ENCODE measurements around the gene LRRC7. TPM values are rescaled to one million over a fixed set of nuclear protein-coding genes. Genes with fewer than 3 reads are reported as not detected.

Gene LRRC7
- total RNA-seq, 4 donors from 2014 or later = under 0.01 TPM; not detected in 3

GRCh38 chr1:69585666-69586065, 17.9 kb downstream of the LRRC7 start:
- no peaks in the 10 kb centered on the region for H3K9me3 ChIP-seq
- intact Hi-C loops (cut with DNase I) = no loop called here
- no peaks in the 10 kb centered on the region for H3K36me3 ChIP-seq
- H3K4me1 ChIP-seq = no peaks in the 10 kb centered on the region
- 33 to 53% methylated on average over 2 of the region's 2 CpGs for WGBS, 2 donors
- H3K27me3 ChIP-seq = no peaks in the 10 kb centered on the region
- H3K4me3 ChIP-seq = no peak overlapping the region
- no peak for TF ChIP-seq CTCF (IDR thresholded peaks at IDR 0.05)
- no peak for TF ChIP-seq POLR2A (IDR thresholded peaks at IDR 0.05)
- H3K27ac ChIP-seq = no peak overlapping the region
- no peak for DNase-seq

- Histone ChIP-seq H3K4me3 (no peak overlapping the region), H3K4me1 (no peaks in the 10 kb centered on the region), H3K27me3 (no peaks in the 10 kb centered on the region), H3K36me3 (no peaks in the 10 kb centered on the region), H3K27ac (no peak overlapping the region), H3K9me3 (no peaks in the 10 kb centered on the region)
- 67 to 88% methylated on average over 5 of the region's 5 CpGs for WGBS, 2 donors
- TF ChIP-seq CTCF (IDR thresholded peaks at IDR 0.05) (no peak), POLR2A (IDR thresholded peaks at IDR 0.05) (no peak)
- intact Hi-C loops (cut with DNase I) = no loop called here
- DNase-seq = no peak
These were observed 19.7 kb downstream of the LRRC7 start for GRCh38 chr1:69587391-69587790.

DNA sequence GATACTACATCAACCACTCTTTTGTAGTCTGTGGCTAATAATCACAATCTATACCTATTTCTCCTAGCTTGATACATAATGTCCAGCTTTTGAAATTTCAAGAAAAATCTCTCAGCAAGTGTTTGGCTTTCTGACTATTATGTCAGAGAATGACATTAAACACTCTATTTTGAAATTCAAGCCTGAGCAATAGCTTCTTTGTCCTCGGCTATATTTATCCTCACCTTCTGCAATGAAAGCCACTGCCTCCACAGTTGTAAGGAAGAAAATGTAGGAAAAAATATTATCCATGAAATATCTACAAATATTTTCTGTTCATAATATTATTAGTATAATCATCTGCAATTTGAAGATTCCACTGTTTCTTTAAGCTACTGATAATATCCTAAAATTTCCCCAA, 22.1 kb downstream of the LRRC7 start:
- Histone ChIP-seq H3K9me3 (no peaks in the 10 kb centered on the region), H3K4me1 (no peaks in the 10 kb centered on the region), H3K4me3 (no peak overlapping the region), H3K27me3 (no peaks in the 10 kb centered on the region), H3K27ac (no peak overlapping the region), H3K36me3 (no peaks in the 10 kb centered on the region)
- intact Hi-C loops (cut with DNase I) = no loop called here
- WGBS, 2 donors = 84 to 88% methylated on average over 1 of the region's 1 CpG
- DNase-seq = no peak
- TF ChIP-seq CTCF (IDR thresholded peaks at IDR 0.05) (no peak), POLR2A (IDR thresholded peaks at IDR 0.05) (no peak)

- Histone ChIP-seq H3K27ac (no peak overlapping the region), H3K36me3 (no peaks in the 10 kb centered on the region), H3K4me3 (no peak overlapping the region), H3K27me3 (no peaks in the 10 kb centered on the region), H3K4me1 (no peaks in the 10 kb centered on the region), H3K9me3 (no peaks in the 10 kb centered on the region)
- TF ChIP-seq POLR2A (IDR thresholded peaks at IDR 0.05) (no peak), CTCF (IDR thresholded peaks at IDR 0.05) (no peak)
- intact Hi-C loops (cut with DNase I) = no loop called here
- DNase-seq = no peak
- 77 to 78% methylated on average over 6 of the region's 6 CpGs for WGBS, 2 donors
These were observed 24.6 kb downstream of the LRRC7 start for GRCh38 chr1:69592341-69592740.

DNA sequence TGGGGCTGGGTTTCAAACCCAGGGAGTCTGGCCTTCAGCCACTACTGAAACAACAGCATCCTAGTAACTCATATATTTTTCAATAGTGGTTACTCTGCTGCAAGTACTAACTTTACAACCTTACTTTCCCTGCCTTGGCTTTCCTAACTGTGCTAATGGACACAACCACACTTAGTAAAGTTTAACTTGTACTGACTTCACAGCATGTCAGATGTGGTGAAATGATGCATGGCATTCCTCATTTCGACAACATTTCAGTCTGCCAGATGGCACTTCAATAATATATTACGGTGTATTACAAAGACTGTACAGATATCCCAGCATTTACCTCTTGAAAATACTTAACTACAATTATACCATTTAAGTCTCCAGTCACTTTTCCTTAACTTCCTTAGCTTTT, 27.8 kb downstream of the LRRC7 start:
- Histone ChIP-seq H3K4me1 (no peaks in the 10 kb centered on the region), H3K9me3 (no peaks in the 10 kb centered on the region), H3K27me3 (no peaks in the 10 kb centered on the region), H3K36me3 (no peaks in the 10 kb centered on the region), H3K4me3 (no peak overlapping the region), H3K27ac (no peak overlapping the region)
- WGBS, 2 donors = 82 to 85% methylated on average over 2 of the region's 2 CpGs
- TF ChIP-seq POLR2A (IDR thresholded peaks at IDR 0.05) (no peak), CTCF (IDR thresholded peaks at IDR 0.05) (no peak)
- no peak for DNase-seq
- intact Hi-C loops (cut with DNase I) = no loop called here

All from esophagus squamous epithelium (tissue), 5 donors.